GM21528 (cell line): ENCODE data around the gene TAOK1.
"Not testable (repeated sequence)": the region's sequence is repeated elsewhere in the genome, so short reads cannot be mapped to it uniquely, and the experiment has no call there.

Experiments
- ATAC-seq: cut with Tn5 transposase; IDR thresholded peaks from one replicate; pipeline ENCODE4 v1.9.1; 2021; ENCODE audit warnings: mild to moderate bottlenecking, moderate library complexity; ENCODE audit not compliant: unreplicated experiment, low FRiP score

Gene TAOK1

GRCh38 chr17:29434550-29434949 is 44.4 kb downstream of the TAOK1 start:
- no peak for ATAC-seq

- no peak for ATAC-seq
Observed at GRCh38 chr17:29442451-29442850, 52.3 kb downstream of the TAOK1 start.

GRCh38 chr17:29443041-29443739 is 53.0 kb downstream of the TAOK1 start:
- ATAC-seq, result no peak

- no peak for ATAC-seq
Observed at GRCh38 chr17:29444589-29444988, 54.4 kb downstream of the TAOK1 start.

- ATAC-seq, result no peak
Observed at GRCh38 chr17:29445844-29446243, 55.7 kb downstream of the TAOK1 start.

- ATAC-seq, result no peak
Observed at GRCh38 chr17:29449865-29450671, 59.9 kb downstream of the TAOK1 start.

GRCh38 chr17:29451121-29451742 is 61.1 kb downstream of the TAOK1 start:
- no peak for ATAC-seq

- no peak for ATAC-seq
Observed at GRCh38 chr17:29458066-29458465, 67.9 kb downstream of the TAOK1 start.

GRCh38 chr17:29461483-29462206 is 71.5 kb downstream of the TAOK1 start:
- no peak for ATAC-seq

- no peak for ATAC-seq
Observed at GRCh38 chr17:29469276-29469675, 79.1 kb downstream of the TAOK1 start.

GRCh38 chr17:29473437-29473836 is 83.3 kb downstream of the TAOK1 start:
- not testable (repeated sequence) for ATAC-seq

- no peak for ATAC-seq
Observed at GRCh38 chr17:29474297-29474696, 84.1 kb downstream of the TAOK1 start.

GRCh38 chr17:29475891-29476290 is 85.7 kb downstream of the TAOK1 start:
- ATAC-seq, result no peak

- not testable (repeated sequence) for ATAC-seq
Observed at GRCh38 chr17:29480249-29480928, 90.2 kb downstream of the TAOK1 start.

GRCh38 chr17:29483503-29483902 is 93.3 kb downstream of the TAOK1 start:
- ATAC-seq, result no peak

GRCh38 chr17:29495011-29495410 is 104.8 kb downstream of the TAOK1 start:
- ATAC-seq, result no peak

GRCh38 chr17:29504711-29505110 is 114.5 kb downstream of the TAOK1 start:
- ATAC-seq, result no peak

GRCh38 chr17:29505836-29506235 is 115.7 kb downstream of the TAOK1 start:
- no peak for ATAC-seq

- no peak for ATAC-seq
Observed at GRCh38 chr17:29510953-29511352, 120.8 kb downstream of the TAOK1 start.

GRCh38 chr17:29514792-29515191 is 124.6 kb downstream of the TAOK1 start:
- ATAC-seq, result no peak
